Heart left ventricle (tissue), 16 donors: ENCODE results near the gene CAPG. TPM values are rescaled to one million over a fixed set of nuclear protein-coding genes. Genes with fewer than 3 reads are reported as not detected.
"Not testable (repeated sequence)": the region's sequence is repeated elsewhere in the genome, so short reads cannot be mapped to it uniquely, and the experiment has no call there.

Source experiments
- ATAC-seq, 4 donors: fragments of 200-7000 bp; cut with Tn5 transposase; one replicate each; pipeline ENCODE4 v1.9.1; 2020 to 2022; ENCODE audit warnings: moderate library complexity in 4 of 4, mild to moderate bottlenecking in 3 of 4, moderate number of reproducible peaks in 1 of 4
- DNase-seq, 5 donors: peaks; one replicate each; pipeline ENCODE4 v3.0.0-alpha.2; 2020
- H3K27ac ChIP-seq, 12 donors: fragments of 200-600 bp; sonication (generic) in 4 of 12; one replicate each; pipeline versions ENCODE4 v1.5.0 to v1.8.0; 2016 to 2022; ENCODE audit warnings: mild to moderate bottlenecking in 2 of 12
- H3K27me3 ChIP-seq, 9 donors: fragments of 200-600 bp; sonication (generic) in 2 of 9; one replicate each; pipeline versions ENCODE4 v1.5.1 to v1.8.0; 2016 to 2022; ENCODE audit warnings: mild to moderate bottlenecking in 3 of 9
- H3K36me3 ChIP-seq, 9 donors: fragments of 200-600 bp; sonication (generic) in 2 of 9; one replicate each; pipeline versions ENCODE4 v1.5.0 to v1.8.0; 2018 to 2022; ENCODE audit warnings: mild to moderate bottlenecking in 2 of 9
- H3K4me1 ChIP-seq, 12 donors: fragments of 200-600 bp; sonication (generic) in 4 of 12; one replicate each; pipeline versions ENCODE4 v1.5.0 to v1.8.0; 2016 to 2022; ENCODE audit warnings: mild to moderate bottlenecking in 3 of 12
- H3K4me3 ChIP-seq, 12 donors: fragments of 200-600 bp; sonication (generic) in 4 of 12; one replicate each; pipeline versions ENCODE4 v1.5.0 to v1.8.0; 2017 to 2022; ENCODE audit warnings: mild to moderate bottlenecking in 9 of 12, moderate library complexity in 4 of 12
- H3K9me3 ChIP-seq, 12 donors: fragments of 200-600 bp; sonication (generic) in 4 of 12; one replicate each; pipeline versions ENCODE4 v1.5.0 to v1.8.0; 2016 to 2022; ENCODE audit warnings: mild to moderate bottlenecking in 1 of 12
- CTCF ChIP-seq, 12 donors: fragments of 200-600 bp; sonication (generic) in 4 of 12; IDR thresholded peaks; one replicate each; pipeline versions ENCODE4 v1.5.0 to v1.8.0; 2018 to 2022; ENCODE audit warnings: antibody characterized with exemption in 12 of 12, mild to moderate bottlenecking in 5 of 12
- POLR2A ChIP-seq, 2 donors: fragments of 450-650 bp; IDR thresholded peaks; one replicate each; pipeline ENCODE4 v1.6.1; 2017; ENCODE audit warnings: antibody characterized with exemption in 2 of 2, mild to moderate bottlenecking in 2 of 2, moderate library complexity in 2 of 2
- WGBS, 4 donors: extraction: QIAGEN DNeasy Blood & Tissue Kit in 2 of 4; methylation state at CpG; one replicate each; pipeline versions ENCODE4 v1.1.5 to v1.1.7; 2013 to 2018; 5-methylcytosine and 5-hydroxymethylcytosine counted together
- intact Hi-C, 10 donors: fragments of 100-400 bp; cut with DNase I; formaldehyde crosslinking; loops; one replicate each; pipeline versions ENCODE4 v1.11.1 to v1.14.2; 2022
- polyA plus RNA-seq, 2 donors: library from polyadenylated mRNA; stranded (reverse); fragments of 200-250 nt; gene quantifications; one replicate each; pipeline ENCODE4 v1.2.3, GENCODE V29; 2013
- total RNA-seq, 9 donors: library from RNA; depleted of rRNA in 2 of 9; stranded (reverse); fragments of >200 nt in 2 of 9; fragmentation: NEBNext Ultra II Directional in 3 of 9; extraction: Animal tissue kit (Norgen Biotek cat#: 25700) in 3 of 9; gene quantifications; one replicate each; pipeline versions ENCODE4 v1.1.0 to v1.2.4, GENCODE V29; 2016 to 2023
- donor health status: ischemic (EF 13 %, LVEDD 7.1; RV severe dilation, severe dysfunction).
- donor health status: healthy with polysubstance abuse.
- donor health status: DM: no; HTN: yes; CAD: no.
- donor health status: DM: no; HTN: no; CAD: no.
- donor health status: ischemic (EF 25% LVEDD 6.9; RV normal size, moderate dysfunction).
- donor health status: ischemic (EF 25% LVEDD 5.7; RV mildly dilated, moderate dysfunction).
- donor health status: healthy.
- donor health status: DM: yes; HTN: yes; CAD: no.
- donor health status: ischemic (EF 35%, LVEDD 5.7; RV mildly dilated, moderate dysfunction).
- donor health status: nonischemic (EF 11% LVEDD 7.7; RV severe dilation, severe dysfunction).
- donor health status: DM: yes; HTN: yes; CAD: no.
- donor health status: PGD.
- donor health status: ischemic (EF 29% LVEDD 5.4; RV normal size, mild dysfunction).
- donor health status: nonischemic (EF 23%, LVEDD 6.1; RV moderate dilation, normal function).

The CAPG gene
- total and polyA plus RNA-seq, 11 donors, result 2.8 to 91.6 (median 4.5) TPM

- Histone ChIP-seq H3K27ac (no peak overlapping the region), H3K4me1 (no peaks in the 10 kb centered on the region), H3K4me3 (no peak overlapping the region), H3K27me3 (no peaks in the 10 kb centered on the region), H3K36me3 (peaks cover 0 to 76% (median 37%) of the 10 kb centered on the region in 9 donors), H3K9me3 (peaks cover 0 to 5% (median 0%) of the 10 kb centered on the region in 12 donors)
- intact Hi-C loops, result no loop called here
- TF ChIP-seq POLR2A (IDR thresholded peaks at IDR 0.05) (no peak), CTCF (IDR thresholded peaks at IDR 0.05) (no peak)
- ATAC-seq (no peak), DNase-seq (no peak)
Observed at GRCh38 chr2:85368921-85369320, 41.2 kb downstream of the CAPG start.

GRCh38 chr2:85367180-85367579 is 43.0 kb downstream of the CAPG start:
- intact Hi-C loops, result no loop called here
- DNase-seq, result no peak
- peaks cover 0 to 77% (median 46%) of the 10 kb centered on the region in 9 donors for H3K36me3 ChIP-seq
- H3K9me3 ChIP-seq, result no peaks in the 10 kb centered on the region
- H3K27me3 ChIP-seq, result no peaks in the 10 kb centered on the region
- no peak overlapping the region for H3K4me3 ChIP-seq
- TF ChIP-seq CTCF (IDR thresholded peaks at IDR 0.05) (no peak), POLR2A (IDR thresholded peaks at IDR 0.05) (no peak)
- WGBS, 4 donors, result 77 to 87% (median 85%) methylated on average over 5 of the region's 5 CpGs
- no peak overlapping the region for H3K27ac ChIP-seq
- H3K4me1 ChIP-seq, result no peaks in the 10 kb centered on the region
- no peak for ATAC-seq

GRCh38 chr2:85362653-85363387 is 47.3 kb downstream of the CAPG start:
- ATAC-seq, H3K27me3 ChIP-seq, intact Hi-C loops, H3K4me1 ChIP-seq, H3K4me3 ChIP-seq, H3K9me3 ChIP-seq, DNase-seq, H3K27ac ChIP-seq: not testable (repeated sequence)
- WGBS, 4 donors, result 77 to 99% (median 93%) methylated on average over 5 of the region's 5 CpGs
- H3K36me3 ChIP-seq, result peaks cover 0 to 81% (median 75%) of the 10 kb centered on the region in 9 donors

GRCh38 chr2:85357736-85358135 is 52.4 kb downstream of the CAPG start:
- no peak for ATAC-seq
- Histone ChIP-seq H3K36me3 (peaks cover 0 to 68% (median 50%) of the 10 kb centered on the region in 9 donors), H3K27me3 (no peaks in the 10 kb centered on the region), H3K9me3 (no peaks in the 10 kb centered on the region), H3K4me3 (no peak overlapping the region), H3K4me1 (peaks cover 0 to 33% (median 21%) of the 10 kb centered on the region in 12 donors), H3K27ac (no peak overlapping the region)
- no peak for DNase-seq
- 89 to 99% (median 94%) methylated on average over 3 of the region's 3 CpGs for WGBS, 4 donors
- intact Hi-C loops, result no loop called here
- no peak for TF ChIP-seq POLR2A (IDR thresholded peaks at IDR 0.05)
- TF ChIP-seq CTCF (IDR thresholded peaks at IDR 0.05), result no peak

GRCh38 chr2:85356186-85356585 is 54.0 kb downstream of the CAPG start:
- 60 to 79% (median 64%) methylated on average over 1 to 2 of the region's 2 CpGs for WGBS, 4 donors
- Histone ChIP-seq H3K4me1 (peaks cover 0 to 37% (median 21%) of the 10 kb centered on the region in 12 donors), H3K27me3 (no peaks in the 10 kb centered on the region), H3K4me3 (no peak overlapping the region), H3K9me3 (no peaks in the 10 kb centered on the region), H3K27ac (no peak overlapping the region), H3K36me3 (peaks cover 0 to 60% (median 45%) of the 10 kb centered on the region in 9 donors)
- ATAC-seq (no peak), DNase-seq (no peak)
- intact Hi-C loops, result no loop called here
- TF ChIP-seq POLR2A (IDR thresholded peaks at IDR 0.05) (no peak), CTCF (IDR thresholded peaks at IDR 0.05) (no peak)
